Urothelium cell line (cell line): ENCODE results near the gene LPIN2.

Source experiments
- DNase-seq: peaks from one replicate; pipeline ENCODE4 v3.0.0; 2011; ENCODE audit warnings: low spot score, mixed read lengths
- FAIRE-seq: peaks from 2 replicates; lab custom pipeline; 2011; peaks lifted over from hg19 to GRCh38; lab: Jason Lieb, UNC

The LPIN2 gene

GRCh38 chr18:2984703-2985261 lies 28.2 kb downstream of the LPIN2 start:
- DNase-seq (no peak), FAIRE-seq (peak; percentile 42)

GRCh38 chr18:2984091-2984490 lies 28.9 kb downstream of the LPIN2 start:
- no peak for FAIRE-seq
- DNase-seq: no peak

- FAIRE-seq (no peak), DNase-seq (no peak)
These were observed 29.6 kb downstream of the LPIN2 start for GRCh38 chr18:2983296-2983695.

GRCh38 chr18:2982452-2983269 lies 30.3 kb downstream of the LPIN2 start:
- no peak for DNase-seq
- FAIRE-seq: no peak

GRCh38 chr18:2982022-2982421 lies 30.9 kb downstream of the LPIN2 start:
- no peak for DNase-seq
- FAIRE-seq: no peak

GRCh38 chr18:2981212-2981728 lies 31.7 kb downstream of the LPIN2 start:
- FAIRE-seq (no peak), DNase-seq (peak; percentile 79)

GRCh38 chr18:2979871-2980790 lies 32.8 kb downstream of the LPIN2 start:
- DNase-seq: no peak
- FAIRE-seq: no peak

GRCh38 chr18:2979129-2979528 lies 33.8 kb downstream of the LPIN2 start:
- DNase-seq (no peak), FAIRE-seq (no peak)

GRCh38 chr18:2978661-2979106 lies 34.3 kb downstream of the LPIN2 start:
- DNase-seq (peak; percentile 74), FAIRE-seq (no peak)

GRCh38 chr18:2978208-2978607 lies 34.7 kb downstream of the LPIN2 start:
- FAIRE-seq: no peak
- peak; percentile 40 for DNase-seq

GRCh38 chr18:2976218-2977132 lies 36.5 kb downstream of the LPIN2 start:
- FAIRE-seq (no peak), DNase-seq (no peak)

- DNase-seq: no peak
- FAIRE-seq: no peak
These were observed 38.2 kb downstream of the LPIN2 start for GRCh38 chr18:2974731-2975130.

- no peak for DNase-seq
- no peak for FAIRE-seq
These were observed 41.0 kb downstream of the LPIN2 start for GRCh38 chr18:2971741-2972552.

- no peak for FAIRE-seq
- no peak for DNase-seq
These were observed 41.9 kb downstream of the LPIN2 start for GRCh38 chr18:2970772-2971659.

- no peak for DNase-seq
- no peak for FAIRE-seq
These were observed 42.6 kb downstream of the LPIN2 start for GRCh38 chr18:2970344-2970743.

GRCh38 chr18:2969695-2970094 lies 43.2 kb downstream of the LPIN2 start:
- DNase-seq (no peak), FAIRE-seq (no peak)

GRCh38 chr18:2968606-2969005 lies 44.3 kb downstream of the LPIN2 start:
- FAIRE-seq: no peak
- no peak for DNase-seq

GRCh38 chr18:2967820-2968219 lies 45.1 kb downstream of the LPIN2 start:
- DNase-seq (no peak), FAIRE-seq (no peak)
